Activated T-cell treated with anti-CD3 and anti-CD28 coated beads for 24 hours (primary cell): ENCODE results near the gene NTM.

Source experiments
- DNase-seq: peaks from one replicate; pipeline ENCODE4 v3.0.0-alpha.2; 2020; ENCODE audit warnings: low read depth

The NTM gene

DNA sequence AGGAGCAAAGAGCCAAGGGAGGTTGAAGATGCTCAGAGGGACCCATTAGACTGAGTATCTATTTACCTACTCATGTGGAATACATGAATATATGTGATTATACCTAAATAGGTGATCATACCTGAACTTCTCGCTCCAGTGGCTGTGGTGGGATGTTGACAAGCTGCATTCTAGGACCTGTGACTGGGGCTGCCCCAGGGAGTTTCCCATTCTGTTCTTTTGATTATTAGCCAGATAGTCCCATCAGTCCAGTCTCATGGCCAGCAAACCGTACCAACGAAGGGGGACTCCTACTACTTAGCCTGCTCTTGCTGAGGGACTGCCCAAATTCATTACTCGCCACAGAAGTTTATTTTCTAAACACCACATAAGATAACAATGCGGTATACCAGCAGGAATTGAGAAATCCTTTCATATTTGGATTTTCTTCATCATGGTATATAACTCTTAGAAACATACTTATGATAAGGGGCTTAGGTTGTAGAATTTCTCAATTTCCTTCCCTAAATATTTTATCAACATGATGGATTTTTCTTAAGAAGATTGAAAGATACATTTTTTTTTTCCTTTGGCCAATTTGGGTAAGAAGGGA is 273.9 kb downstream of the NTM start:
- DNase-seq = no peak

DNA sequence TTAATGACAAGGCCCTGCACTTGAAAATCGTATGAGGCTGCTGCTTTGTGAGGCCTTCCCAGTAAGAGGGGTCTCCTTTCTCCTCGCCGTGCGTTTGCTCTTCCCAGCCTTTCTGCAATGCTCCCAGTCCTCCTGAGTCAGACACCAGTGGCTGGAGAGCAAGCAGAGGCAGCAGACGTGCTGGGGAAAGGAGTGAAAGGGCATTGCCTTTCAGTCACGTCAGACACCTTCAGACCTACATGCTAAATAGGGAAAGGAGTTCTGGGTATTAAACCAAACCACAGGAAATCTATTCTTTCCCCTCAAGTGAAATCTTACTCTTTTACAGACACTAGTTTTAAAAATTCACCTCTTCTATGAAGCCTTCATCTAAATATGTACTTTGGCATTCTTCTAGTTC is 274.8 kb downstream of the NTM start:
- DNase-seq = no peak

DNA sequence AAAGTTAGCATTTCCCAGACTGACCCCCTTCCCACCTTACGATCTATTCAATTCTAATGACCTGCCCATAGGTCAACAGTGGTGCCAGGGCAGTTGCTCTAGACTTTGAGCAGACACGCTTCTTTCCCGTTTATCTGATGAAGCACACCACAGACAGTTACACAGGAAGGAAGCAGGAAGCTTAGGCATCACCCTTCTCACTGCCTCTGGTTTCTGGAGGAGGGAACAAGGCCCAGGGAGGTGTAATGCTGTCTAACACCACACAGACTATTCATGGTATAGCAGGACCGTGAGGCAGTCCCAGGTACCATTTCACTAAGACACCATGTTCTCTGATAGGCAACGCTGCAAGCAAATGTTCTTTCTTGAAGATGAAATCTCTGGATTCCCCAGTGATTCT is 279.4 kb downstream of the NTM start:
- no peak for DNase-seq

DNA sequence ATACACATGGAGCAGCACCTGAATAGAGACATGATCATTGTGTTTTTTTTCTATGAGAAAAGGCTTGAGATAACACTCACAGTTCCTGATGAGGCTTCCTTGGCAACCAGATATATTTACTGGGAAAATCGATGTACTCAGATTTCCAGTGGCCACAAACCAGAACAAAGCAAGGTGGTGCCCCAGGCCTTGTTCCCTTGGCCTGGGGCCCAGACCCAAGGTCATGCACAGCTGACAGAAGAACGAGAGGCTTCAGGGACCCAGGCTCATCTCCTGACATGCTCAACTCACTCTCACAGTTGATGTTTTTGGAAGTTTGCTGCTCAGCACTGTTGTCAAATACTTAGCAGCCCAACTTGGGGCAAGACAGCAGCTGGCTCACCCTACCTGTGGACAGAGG is 281.8 kb downstream of the NTM start:
- DNase-seq = no peak

DNA sequence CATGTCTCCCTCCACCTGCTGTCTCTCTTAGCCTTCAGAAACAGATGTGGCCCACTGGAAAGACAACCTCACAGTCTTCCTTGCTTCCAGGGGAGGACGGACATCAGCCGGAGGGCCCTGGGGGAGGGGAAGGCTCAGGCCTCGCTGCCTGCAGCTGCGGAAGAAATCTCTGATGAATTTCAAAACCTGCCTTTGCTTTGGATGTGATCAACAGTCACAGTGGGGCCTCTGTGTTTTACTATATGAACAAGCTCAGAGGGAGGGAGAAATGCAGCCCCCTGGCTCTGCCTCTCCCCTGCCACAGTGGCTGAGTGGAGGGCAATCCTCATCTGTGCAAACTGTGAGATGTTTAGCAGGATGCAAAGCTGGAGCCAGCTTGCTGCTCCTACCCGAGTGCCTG is 282.8 kb downstream of the NTM start:
- DNase-seq = no peak

DNA sequence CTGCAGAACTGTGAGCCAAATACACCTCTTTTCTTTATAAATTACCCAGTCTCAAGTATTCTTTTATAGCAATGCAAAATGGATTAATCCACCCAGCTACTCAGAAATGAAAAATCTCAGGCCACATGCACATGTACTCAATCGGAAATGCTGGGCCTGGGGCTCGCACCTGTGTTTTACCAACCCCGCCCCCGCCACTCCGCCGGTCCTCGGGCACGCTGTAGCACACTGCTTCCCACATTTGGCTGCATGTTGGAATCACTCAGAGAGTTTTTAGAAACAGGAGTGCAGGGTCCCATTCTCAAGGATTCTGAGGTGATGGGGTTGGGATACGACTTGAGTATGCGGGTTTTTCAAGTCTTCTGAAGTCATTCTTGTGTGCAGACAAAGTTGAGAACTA is 284.4 kb downstream of the NTM start:
- DNase-seq = no peak

DNA sequence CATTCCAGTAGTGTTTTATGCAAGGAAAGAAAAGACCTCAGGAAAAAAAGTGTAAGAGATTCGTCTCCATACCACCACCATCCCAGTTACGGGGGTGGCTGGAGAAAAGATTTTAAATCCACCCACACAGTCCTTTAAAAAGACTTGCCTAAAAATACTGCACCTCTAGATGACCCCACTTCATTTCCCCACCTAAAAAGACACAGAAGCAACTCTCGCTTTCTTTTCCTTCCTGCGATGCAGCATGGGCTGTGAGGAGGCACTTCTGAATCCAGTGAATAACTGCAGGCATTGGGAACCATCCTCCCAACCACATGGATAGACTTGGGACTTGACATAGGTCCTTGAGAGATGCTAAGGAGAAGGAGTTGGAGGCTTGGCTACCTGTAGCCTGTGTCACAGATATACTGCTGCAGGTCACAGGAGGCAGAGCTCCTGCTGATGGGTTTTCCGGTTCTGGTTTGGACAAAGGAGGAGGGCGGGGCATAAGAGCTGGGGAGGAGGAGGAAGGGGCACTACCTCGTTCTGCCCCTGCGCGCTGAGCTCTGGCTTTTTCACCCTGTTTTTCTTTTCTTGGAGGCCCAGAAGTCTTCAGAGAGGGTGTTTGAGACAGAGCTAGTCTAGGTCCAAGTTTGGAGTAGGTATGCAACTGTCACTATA is 285.9 kb downstream of the NTM start:
- no peak for DNase-seq

DNA sequence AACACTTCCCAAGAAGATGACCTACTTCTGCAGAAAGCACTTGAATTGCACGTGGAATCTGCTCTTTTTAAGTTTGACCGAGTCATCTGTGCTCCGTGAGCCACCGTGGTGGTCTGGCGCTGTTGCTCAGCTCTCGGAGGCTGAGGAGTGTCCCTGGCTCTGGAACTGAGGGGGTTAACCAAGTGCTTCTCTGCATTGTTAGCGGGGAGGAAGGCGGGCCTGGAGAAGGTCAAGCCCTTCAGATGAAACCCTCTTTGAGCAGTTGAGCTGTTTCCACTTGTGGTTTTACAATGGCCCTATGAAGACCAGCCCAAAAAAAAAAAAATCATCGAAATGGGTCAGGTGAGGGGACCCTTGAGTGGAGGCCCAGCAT is 286.4 kb downstream of the NTM start:
- DNase-seq = no peak

DNA sequence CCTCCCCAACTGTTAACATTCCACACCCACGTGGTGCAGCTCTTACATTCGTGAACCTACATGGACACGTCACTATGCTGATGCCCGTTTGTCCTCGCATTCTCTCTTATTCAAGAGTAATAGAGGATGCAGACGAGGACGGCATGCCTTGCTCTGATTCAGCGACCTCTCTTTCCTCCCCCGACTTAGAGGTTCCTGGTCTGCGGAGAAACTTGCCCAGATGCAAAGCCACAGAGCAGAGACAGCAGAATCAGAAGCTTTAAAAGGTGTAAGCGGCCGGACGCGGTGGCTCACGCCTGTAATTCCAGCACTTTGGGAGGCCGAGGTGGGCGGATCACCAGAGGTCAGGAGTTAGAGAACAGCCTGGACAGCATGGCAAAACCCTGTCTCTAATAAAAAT is 288.0 kb downstream of the NTM start:
- DNase-seq = no peak

DNA sequence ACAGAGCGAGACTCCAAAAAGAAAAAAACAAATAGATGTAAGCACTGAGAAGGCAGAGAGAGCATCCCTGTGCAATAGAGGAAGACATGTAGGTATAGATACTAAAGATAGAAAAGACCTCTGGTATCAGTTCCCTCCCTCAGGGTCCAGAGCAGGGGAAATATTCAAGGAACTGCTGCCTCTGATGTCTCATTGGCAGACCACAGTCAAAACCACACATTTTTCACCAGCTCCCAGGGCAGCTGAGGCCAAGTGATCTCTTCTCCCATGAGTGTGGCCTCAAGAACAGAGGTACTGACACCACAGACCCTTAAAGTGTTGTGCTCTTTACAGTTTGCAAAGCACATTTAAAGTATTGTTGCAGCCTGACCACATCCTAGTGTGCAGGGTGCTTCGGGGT is 288.5 kb downstream of the NTM start:
- DNase-seq = no peak

DNA sequence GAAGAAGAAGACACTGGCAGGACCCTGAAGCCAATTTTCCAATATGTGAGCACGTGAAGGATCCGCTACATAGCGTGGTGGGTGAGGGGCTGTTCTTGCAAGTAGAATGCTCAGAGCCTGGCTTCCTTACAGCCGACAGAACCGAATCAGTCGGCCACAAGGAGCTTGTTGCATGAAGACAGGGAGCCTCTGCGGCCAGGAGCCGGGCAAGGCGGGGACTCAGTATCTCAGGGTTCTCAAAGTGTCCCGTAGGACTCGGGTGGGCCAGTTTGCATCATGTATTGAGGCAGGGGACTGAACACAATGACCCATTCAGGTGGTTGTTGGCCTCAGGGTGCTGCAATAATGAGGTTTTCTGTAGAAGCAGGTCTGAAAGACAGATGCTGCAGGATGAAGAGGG is 289.5 kb downstream of the NTM start:
- DNase-seq = no peak

DNA sequence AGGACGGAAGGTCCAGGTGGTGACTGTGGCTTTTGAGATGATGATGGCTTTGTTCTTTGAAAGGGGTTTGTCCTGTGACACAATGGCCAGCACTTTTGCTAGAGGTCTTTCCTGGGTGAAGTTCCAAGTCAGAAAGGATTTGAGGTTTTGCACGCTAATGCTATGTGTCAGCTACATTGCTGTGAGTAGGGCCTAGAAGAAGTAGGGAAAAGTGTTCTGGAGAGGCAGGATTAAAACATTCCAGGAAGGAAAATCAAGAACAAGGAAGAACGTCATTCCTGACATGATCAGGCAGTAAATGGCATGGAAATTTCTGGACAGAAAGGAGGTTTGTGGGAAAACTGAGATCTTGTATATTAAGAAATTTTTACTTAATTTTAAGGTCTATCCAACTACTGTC is 290.7 kb downstream of the NTM start:
- no peak for DNase-seq

DNA sequence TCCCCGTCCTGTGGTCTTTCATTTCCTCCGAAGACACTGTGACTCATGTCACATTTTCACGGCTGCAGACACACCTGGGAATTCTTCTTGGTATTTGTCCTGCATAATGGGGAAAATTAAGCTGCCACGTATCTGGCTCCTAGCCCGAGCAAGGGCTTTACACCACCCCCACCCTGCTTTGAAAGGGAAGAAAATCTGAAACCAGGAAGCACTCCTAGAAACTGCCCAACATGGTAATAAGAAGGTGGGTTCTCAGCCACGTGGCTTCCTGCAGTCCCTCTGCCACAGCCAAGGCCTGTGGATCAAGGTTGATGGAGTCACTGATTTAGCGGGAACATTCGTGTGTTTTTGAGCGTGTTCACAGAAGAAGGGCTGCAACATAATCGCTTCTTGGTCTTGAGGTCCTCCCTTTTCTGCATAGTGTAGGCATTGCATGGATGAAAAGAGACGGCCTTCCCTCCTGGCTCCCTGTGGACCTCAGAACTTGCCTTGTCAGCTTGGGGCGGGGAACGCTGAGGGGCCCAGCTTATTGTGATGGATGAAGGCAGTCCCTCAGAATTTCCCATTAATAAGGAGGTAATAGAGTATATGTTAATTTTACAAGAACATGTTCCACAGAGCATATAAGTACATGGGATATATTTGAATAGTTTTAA is 292.0 kb downstream of the NTM start:
- no peak for DNase-seq

DNA sequence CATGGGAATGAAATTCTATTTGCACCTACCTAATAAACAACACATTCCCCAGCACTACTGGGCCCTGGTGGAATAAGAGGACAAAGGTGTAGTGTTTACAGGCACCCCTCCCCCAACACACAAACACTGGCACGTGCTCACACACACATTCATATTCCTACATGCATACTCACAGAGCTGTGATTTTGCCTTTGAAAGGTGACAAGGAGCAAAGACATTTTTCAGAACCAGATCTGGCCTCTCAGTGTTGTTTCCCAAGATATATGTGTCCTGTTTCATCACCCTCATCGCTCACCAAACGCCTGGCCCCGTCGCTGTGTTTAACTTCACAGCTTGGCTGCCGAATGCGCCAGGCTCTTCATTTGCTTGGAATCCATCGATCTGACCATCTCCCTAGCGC is 292.6 kb downstream of the NTM start:
- no peak for DNase-seq

DNA sequence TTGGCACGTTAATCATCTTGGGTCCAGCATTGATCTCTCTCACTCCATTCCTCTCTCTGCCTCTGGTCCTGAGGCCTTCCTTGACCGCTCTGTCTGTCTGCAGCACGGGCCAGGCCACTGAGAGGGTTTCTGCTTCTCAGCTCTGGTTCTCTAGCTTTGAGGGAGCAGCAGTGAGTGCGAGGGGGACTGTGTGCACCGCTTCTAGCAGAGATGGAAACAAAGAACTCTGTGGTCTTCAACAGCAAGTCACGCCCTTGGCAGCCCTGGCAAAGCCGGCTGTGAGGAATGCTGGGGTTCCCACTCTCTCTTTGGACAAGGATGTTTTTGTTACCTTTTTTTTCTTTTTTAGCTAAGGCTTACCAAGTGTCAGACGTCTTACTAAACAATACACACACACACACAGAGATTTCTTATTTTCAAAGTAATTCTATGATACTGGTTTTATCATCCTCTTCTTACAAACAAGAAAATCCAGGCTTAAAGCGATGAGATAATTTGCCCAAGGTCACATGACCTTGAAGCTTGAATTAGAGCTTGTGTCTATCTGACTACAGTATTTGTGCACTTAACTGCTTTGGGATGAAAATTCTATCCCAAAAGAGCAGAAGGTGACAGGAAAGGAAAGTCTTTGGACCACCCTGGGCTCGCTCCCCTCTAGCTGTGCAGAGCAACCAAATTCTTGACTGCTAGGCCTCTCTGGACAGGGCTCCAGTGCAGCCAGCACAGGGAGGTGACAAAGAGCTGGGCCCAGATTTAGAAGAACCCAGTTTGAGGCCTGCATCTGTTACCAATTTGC is 293.2 kb downstream of the NTM start:
- no peak for DNase-seq

DNA sequence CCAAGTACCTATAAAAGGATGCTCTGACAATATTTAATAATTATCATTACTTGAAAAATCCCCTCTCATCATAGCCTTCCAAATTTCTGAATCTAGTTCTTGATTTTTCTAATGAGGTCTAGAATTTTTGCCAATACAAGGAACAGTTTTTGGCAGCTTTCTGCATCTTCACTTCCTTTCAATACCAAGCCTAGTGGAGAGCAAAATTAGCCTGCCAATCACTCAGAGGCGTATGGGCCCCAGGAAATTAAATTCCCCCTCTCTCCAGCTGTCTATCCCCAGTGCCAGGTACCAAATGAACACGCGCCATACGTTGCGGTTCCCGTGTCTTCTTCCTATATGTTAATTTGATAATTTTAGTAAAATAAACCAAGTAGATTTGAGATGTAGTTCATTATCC is 293.9 kb downstream of the NTM start:
- DNase-seq = no peak

DNA sequence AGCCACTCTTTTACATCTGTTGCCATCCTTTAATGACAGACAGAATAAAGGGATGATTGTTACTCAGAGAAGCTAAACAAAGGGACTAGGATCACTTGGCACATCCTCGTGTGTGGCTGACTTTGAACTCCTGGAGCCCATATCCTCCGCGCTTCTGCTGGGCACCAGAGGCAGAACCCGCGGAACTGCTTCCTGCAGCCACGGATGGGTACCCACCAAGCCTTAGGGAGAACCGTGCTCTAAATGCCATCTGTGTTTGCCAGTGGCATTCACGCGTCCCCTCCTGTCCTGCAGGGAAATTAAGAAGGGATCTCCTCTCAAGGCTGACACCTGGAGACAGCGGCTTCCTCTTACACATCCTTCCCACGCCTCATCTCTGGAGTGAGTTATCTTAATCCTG is 294.4 kb downstream of the NTM start:
- DNase-seq = no peak

DNA sequence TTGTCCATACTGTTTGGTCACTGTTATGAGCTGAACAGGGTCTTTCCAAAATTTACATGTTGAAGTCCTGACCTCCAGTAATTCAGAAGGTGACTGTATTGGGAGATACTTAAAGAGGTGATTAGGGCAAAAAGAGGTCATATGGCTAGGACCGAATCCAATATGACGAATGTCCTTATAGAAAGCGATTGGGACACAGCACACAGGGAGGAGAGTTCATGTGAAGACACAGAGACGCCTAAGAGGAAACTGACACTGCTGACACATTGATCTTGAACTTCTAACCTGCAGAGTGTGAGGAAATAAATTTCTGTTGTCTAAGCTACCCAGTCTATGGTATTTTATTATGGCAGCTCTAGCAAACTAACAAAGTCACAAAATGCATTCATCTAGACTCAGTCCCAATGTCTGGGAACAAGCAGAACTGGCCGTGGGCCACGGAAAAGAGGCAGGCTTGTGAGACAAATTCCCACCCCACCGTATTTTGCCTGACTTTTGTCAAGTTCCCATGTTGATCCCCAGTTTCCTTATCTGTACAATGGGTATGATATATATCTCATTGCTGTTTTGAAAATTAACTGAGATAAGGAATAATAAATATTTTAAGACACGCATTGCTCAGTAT is 295.0 kb downstream of the NTM start:
- no peak for DNase-seq

DNA sequence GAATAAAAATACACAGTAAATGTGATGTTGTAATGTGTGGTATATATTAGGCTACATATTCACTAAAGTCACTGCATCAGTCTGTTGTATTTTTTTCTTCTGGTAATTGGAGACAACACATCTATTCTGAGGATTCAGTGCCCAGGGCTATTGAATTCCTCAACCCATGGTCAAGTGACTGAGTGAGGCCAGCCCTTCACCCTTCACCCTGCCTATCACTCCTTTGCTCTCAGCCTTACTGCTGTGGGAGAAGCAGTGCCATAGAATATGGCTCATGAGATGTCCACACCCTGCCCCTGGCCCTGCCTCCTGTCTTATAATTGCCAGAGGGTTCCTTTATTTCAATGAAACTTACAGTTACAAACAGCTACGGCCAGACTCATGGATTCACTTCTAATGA is 295.6 kb downstream of the NTM start:
- no peak for DNase-seq

DNA sequence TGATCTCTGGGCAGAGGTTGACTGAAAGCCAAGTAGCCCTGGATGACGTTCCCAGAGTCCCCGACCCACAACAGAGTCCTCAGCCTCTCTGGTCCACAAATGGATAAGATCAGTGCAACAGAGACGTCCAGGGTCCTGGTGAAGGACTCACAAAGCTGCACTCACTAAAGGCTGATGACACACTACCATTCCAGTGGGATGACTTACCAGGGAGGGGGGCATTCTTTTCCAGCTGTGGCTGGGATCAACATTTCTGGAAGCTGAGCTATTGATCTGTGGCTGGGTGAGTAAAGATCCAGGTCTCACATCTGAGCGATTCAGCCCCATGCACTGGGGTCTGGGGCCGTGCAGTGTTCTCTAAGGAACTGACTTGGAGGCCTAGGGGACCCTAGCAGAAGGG is 296.2 kb downstream of the NTM start:
- no peak for DNase-seq

DNA sequence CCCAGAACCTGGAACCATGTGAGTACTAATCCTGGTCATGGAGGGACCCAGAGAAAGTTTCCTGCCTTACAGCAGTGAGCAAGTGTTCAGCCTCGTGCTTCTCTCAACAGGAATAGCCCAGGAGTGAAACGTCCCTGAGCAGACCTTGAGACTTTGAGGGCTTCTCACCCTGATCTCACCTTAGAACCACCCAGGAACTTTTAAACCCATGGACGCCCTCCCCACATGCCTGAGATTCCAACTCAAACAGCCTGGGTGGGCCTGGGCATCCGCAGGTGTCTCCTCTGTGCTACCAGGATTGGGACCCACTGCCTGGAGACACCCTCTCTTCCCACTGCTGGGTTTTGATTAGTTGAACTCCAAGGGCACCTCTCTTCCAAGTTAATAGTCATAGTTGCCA is 297.2 kb downstream of the NTM start:
- DNase-seq = no peak

DNA sequence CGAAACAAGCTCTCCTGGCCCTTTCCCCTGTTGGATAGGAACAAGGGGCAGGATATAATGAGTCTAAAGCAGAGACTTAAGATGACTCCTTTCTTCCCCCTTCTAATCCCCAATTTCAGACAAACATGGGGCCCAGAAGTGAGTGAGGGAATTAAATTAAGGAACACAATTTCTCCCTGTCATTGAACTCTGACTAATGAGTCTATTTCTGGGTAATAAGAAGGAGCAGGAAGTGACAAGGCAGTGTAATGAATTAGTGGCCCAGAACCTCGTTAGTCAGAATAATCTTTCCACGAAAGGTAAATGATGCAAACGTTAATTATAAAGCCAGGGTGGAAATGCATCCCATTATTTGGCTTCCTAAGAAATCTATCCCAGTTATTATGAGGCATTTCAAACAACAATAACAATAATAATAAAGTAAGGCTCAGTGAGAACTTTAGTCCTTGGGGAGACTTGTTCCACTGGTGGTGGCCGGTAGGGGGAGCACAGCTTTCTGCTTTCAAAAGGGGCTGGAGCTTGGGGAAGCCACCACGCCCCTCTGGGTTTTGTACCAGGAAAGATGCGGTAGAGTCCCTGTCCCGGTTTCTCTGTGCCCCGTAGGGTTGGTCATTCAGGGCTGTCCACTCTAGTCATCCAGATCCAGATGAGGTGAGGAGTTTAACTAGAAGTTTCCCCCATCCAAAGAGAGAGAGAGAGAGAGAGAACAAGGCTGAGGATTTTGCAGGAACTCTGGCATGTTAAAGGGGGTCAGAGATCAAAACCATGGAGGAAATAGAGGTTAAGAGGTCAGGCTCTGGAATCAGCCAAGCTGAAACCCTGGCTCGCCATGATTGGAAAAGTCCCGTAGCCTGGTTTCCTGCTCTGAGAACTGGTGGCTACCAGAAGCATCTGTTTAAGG is 298.3 kb downstream of the NTM start:
- DNase-seq = peak; percentile 12
